ENCODE data around the gene RPL26.

GRCh38 chr17:8426802-8427201 lies 43.8 kb upstream of the RPL26 start:
- TF ChIP-seq CTCF (IDR thresholded peaks at IDR 0.05 in 4 of 5, conservative IDR thresholded peaks at IDR 0.05 in 1 of 5) (no peak), POLR2A (IDR thresholded peaks at IDR 0.05) (no peak)

Measured in gastrocnemius medialis (tissue), 4 donors.